Neural cell (in vitro differentiated cells): ENCODE data around the gene DPYSL4.

ENCODE experiments used
- EP300 ChIP-seq: fragments of 450-650 bp; conservative IDR thresholded peaks from 2 replicates; pipeline ENCODE4 v1.6.1; 2014; ENCODE audit warnings: antibody characterized with exemption, mild to moderate bottlenecking, moderate library complexity; ENCODE audit not compliant: poor library complexity, severe bottlenecking
- MXI1 ChIP-seq: fragments of 450-650 bp; conservative IDR thresholded peaks from 2 replicates; pipeline ENCODE4 v1.6.1; 2014; ENCODE audit warnings: antibody characterized with exemption, mild to moderate bottlenecking; ENCODE audit not compliant: poor library complexity, severe bottlenecking
- POLR2AphosphoS5 ChIP-seq: IDR thresholded peaks from 2 replicates; pipeline ENCODE4 v1.6.1; 2012
- RAD21 ChIP-seq: fragments of 450-650 bp; conservative IDR thresholded peaks from 2 replicates; pipeline ENCODE4 v1.6.1; 2014; ENCODE audit warnings: antibody characterized with exemption, mild to moderate bottlenecking, moderate library complexity
- TAF1 ChIP-seq: IDR thresholded peaks from 2 replicates; pipeline ENCODE4 v1.6.1; 2012; ENCODE audit warnings: low read depth
- TF ChIP-seq, protein P1 (sequence below): fragments of 450-650 bp; IDR thresholded peaks from 2 replicates; pipeline ENCODE4 v1.5.1; 2014; ENCODE audit warnings: antibody characterized with exemption, mild to moderate bottlenecking, moderate library complexity; ENCODE audit not compliant: poor library complexity, severe bottlenecking
- TF ChIP-seq, protein P2 (sequence below): IDR thresholded peaks from 2 replicates; pipeline ENCODE4 v1.6.1; 2012; ENCODE audit warnings: borderline replicate concordance

GRCh38 chr10:132233501-132234085 is 46.8 kb downstream of the DPYSL4 start:
- TF ChIP-seq EP300 (no peak), POLR2AphosphoS5 (no peak), RAD21 (no peak), MXI1 (no peak), TAF1 (no peak)
- TF ChIP-seq, protein P1, sequence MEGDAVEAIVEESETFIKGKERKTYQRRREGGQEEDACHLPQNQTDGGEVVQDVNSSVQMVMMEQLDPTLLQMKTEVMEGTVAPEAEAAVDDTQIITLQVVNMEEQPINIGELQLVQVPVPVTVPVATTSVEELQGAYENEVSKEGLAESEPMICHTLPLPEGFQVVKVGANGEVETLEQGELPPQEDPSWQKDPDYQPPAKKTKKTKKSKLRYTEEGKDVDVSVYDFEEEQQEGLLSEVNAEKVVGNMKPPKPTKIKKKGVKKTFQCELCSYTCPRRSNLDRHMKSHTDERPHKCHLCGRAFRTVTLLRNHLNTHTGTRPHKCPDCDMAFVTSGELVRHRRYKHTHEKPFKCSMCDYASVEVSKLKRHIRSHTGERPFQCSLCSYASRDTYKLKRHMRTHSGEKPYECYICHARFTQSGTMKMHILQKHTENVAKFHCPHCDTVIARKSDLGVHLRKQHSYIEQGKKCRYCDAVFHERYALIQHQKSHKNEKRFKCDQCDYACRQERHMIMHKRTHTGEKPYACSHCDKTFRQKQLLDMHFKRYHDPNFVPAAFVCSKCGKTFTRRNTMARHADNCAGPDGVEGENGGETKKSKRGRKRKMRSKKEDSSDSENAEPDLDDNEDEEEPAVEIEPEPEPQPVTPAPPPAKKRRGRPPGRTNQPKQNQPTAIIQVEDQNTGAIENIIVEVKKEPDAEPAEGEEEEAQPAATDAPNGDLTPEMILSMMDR = no peak
- TF ChIP-seq, protein P2, sequence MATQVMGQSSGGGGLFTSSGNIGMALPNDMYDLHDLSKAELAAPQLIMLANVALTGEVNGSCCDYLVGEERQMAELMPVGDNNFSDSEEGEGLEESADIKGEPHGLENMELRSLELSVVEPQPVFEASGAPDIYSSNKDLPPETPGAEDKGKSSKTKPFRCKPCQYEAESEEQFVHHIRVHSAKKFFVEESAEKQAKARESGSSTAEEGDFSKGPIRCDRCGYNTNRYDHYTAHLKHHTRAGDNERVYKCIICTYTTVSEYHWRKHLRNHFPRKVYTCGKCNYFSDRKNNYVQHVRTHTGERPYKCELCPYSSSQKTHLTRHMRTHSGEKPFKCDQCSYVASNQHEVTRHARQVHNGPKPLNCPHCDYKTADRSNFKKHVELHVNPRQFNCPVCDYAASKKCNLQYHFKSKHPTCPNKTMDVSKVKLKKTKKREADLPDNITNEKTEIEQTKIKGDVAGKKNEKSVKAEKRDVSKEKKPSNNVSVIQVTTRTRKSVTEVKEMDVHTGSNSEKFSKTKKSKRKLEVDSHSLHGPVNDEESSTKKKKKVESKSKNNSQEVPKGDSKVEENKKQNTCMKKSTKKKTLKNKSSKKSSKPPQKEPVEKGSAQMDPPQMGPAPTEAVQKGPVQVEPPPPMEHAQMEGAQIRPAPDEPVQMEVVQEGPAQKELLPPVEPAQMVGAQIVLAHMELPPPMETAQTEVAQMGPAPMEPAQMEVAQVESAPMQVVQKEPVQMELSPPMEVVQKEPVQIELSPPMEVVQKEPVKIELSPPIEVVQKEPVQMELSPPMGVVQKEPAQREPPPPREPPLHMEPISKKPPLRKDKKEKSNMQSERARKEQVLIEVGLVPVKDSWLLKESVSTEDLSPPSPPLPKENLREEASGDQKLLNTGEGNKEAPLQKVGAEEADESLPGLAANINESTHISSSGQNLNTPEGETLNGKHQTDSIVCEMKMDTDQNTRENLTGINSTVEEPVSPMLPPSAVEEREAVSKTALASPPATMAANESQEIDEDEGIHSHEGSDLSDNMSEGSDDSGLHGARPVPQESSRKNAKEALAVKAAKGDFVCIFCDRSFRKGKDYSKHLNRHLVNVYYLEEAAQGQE = no peak
